H1 (cell line): ENCODE data around the gene LRCH1. TPM values are rescaled to one million over a fixed set of nuclear protein-coding genes. Genes with fewer than 3 reads are reported as not detected.

Source experiments
- BACH1 ChIP-seq: IDR thresholded peaks from 2 replicates; pipeline ENCODE4 v1.6.1; 2012; ENCODE audit warnings: low read length, improper control_type of control experiment
- HDAC6 ChIP-seq: IDR thresholded peaks from one replicate; pipeline ENCODE4 v1.7.1; 2012; ENCODE audit warnings: low read depth, mild to moderate bottlenecking, inconsistent platforms, low read length, moderate library complexity
- RAD21 ChIP-seq, 2 experiments: IDR thresholded peaks in 1 of 2; conservative IDR thresholded peaks in 1 of 2; 2 replicates each; pipeline ENCODE4 v1.6.1; 2011; ENCODE audit warnings: low read depth in 2 of 2, low read length in 2 of 2, improper control_type of control experiment in 1 of 2, inconsistent platforms in 1 of 2, mild to moderate bottlenecking in 1 of 2, moderate library complexity in 1 of 2
- ZNF274 ChIP-seq: IDR thresholded peaks from 2 replicates; pipeline ENCODE4 v1.7.0; 2012; ENCODE audit warnings: low read length, borderline replicate concordance; ENCODE audit errors: extremely low read depth
- polyA plus RNA-seq, 7 experiments: library from polyadenylated mRNA; depleted of rRNA in 3 of 7; stranded (reverse) in 5 of 7; unstranded in 2 of 7; fragments of >200 nt in 5 of 7; fragments of 200-250 nt in 2 of 7; gene quantifications; 1 replicate in 5 of 7; 2 replicates in 1 of 7; 4 replicates in 1 of 7; pipeline versions ENCODE4 v1.2.1 to v1.2.3, GENCODE V29; 2011 to 2013; ENCODE audit warnings: missing spikeins in 2 of 7, mixed read lengths in 2 of 7
- total RNA-seq: library from RNA; stranded (reverse); fragmentation: NEBNext Ultra II Directional; extraction: Animal tissue kit (Norgen Biotek cat#: 25700); gene quantifications from 2 replicates; pipeline ENCODE4 v1.2.1, GENCODE V29; 2021
- TF ChIP-seq, protein P1 (sequence below), 3 experiments: IDR thresholded peaks; 1 replicate in 2 of 3; 2 replicates in 1 of 3; pipeline versions ENCODE4 v1.5.1 to v1.6.1; 2011; ENCODE audit warnings: low read length in 3 of 3, mild to moderate bottlenecking in 3 of 3, inconsistent platforms in 2 of 3, low read depth in 1 of 3, moderate library complexity in 1 of 3; ENCODE audit not compliant: insufficient read depth in 1 of 3; ENCODE audit errors: control extremely low read depth in 1 of 3
- TF ChIP-seq, protein P2 (sequence below): fragments of 300-600 bp; sonication (generic); IDR thresholded peaks from 2 replicates; pipeline ENCODE4 v1.7.1; 2012; ENCODE audit warnings: low read length, moderate library complexity, mild to moderate bottlenecking, inconsistent platforms; ENCODE audit not compliant: insufficient replicate concordance

LRCH1 gene
- total and polyA plus RNA-seq, 2 of the 8 experiments (the other 6 are each of a cell fraction or from before 2014, with no cell fraction given) = 3.0 to 10.1 TPM

- TF ChIP-seq, protein P1, sequence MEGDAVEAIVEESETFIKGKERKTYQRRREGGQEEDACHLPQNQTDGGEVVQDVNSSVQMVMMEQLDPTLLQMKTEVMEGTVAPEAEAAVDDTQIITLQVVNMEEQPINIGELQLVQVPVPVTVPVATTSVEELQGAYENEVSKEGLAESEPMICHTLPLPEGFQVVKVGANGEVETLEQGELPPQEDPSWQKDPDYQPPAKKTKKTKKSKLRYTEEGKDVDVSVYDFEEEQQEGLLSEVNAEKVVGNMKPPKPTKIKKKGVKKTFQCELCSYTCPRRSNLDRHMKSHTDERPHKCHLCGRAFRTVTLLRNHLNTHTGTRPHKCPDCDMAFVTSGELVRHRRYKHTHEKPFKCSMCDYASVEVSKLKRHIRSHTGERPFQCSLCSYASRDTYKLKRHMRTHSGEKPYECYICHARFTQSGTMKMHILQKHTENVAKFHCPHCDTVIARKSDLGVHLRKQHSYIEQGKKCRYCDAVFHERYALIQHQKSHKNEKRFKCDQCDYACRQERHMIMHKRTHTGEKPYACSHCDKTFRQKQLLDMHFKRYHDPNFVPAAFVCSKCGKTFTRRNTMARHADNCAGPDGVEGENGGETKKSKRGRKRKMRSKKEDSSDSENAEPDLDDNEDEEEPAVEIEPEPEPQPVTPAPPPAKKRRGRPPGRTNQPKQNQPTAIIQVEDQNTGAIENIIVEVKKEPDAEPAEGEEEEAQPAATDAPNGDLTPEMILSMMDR (IDR thresholded peaks at IDR 0.05; ENCODE audit: control extremely low read depth in 1 of 3, insufficient read depth in 1 of 3, low read depth in 1 of 3, low read length in 3 of 3) = no peak
- TF ChIP-seq HDAC6 (no peak), BACH1 (no peak), ZNF274 (no peak), RAD21 (IDR thresholded peaks at IDR 0.05 in 1 of 2, conservative IDR thresholded peaks at IDR 0.05 in 1 of 2; ENCODE audit: low read depth in 2 of 2, low read length in 2 of 2) (no peak)
- TF ChIP-seq, protein P2, sequence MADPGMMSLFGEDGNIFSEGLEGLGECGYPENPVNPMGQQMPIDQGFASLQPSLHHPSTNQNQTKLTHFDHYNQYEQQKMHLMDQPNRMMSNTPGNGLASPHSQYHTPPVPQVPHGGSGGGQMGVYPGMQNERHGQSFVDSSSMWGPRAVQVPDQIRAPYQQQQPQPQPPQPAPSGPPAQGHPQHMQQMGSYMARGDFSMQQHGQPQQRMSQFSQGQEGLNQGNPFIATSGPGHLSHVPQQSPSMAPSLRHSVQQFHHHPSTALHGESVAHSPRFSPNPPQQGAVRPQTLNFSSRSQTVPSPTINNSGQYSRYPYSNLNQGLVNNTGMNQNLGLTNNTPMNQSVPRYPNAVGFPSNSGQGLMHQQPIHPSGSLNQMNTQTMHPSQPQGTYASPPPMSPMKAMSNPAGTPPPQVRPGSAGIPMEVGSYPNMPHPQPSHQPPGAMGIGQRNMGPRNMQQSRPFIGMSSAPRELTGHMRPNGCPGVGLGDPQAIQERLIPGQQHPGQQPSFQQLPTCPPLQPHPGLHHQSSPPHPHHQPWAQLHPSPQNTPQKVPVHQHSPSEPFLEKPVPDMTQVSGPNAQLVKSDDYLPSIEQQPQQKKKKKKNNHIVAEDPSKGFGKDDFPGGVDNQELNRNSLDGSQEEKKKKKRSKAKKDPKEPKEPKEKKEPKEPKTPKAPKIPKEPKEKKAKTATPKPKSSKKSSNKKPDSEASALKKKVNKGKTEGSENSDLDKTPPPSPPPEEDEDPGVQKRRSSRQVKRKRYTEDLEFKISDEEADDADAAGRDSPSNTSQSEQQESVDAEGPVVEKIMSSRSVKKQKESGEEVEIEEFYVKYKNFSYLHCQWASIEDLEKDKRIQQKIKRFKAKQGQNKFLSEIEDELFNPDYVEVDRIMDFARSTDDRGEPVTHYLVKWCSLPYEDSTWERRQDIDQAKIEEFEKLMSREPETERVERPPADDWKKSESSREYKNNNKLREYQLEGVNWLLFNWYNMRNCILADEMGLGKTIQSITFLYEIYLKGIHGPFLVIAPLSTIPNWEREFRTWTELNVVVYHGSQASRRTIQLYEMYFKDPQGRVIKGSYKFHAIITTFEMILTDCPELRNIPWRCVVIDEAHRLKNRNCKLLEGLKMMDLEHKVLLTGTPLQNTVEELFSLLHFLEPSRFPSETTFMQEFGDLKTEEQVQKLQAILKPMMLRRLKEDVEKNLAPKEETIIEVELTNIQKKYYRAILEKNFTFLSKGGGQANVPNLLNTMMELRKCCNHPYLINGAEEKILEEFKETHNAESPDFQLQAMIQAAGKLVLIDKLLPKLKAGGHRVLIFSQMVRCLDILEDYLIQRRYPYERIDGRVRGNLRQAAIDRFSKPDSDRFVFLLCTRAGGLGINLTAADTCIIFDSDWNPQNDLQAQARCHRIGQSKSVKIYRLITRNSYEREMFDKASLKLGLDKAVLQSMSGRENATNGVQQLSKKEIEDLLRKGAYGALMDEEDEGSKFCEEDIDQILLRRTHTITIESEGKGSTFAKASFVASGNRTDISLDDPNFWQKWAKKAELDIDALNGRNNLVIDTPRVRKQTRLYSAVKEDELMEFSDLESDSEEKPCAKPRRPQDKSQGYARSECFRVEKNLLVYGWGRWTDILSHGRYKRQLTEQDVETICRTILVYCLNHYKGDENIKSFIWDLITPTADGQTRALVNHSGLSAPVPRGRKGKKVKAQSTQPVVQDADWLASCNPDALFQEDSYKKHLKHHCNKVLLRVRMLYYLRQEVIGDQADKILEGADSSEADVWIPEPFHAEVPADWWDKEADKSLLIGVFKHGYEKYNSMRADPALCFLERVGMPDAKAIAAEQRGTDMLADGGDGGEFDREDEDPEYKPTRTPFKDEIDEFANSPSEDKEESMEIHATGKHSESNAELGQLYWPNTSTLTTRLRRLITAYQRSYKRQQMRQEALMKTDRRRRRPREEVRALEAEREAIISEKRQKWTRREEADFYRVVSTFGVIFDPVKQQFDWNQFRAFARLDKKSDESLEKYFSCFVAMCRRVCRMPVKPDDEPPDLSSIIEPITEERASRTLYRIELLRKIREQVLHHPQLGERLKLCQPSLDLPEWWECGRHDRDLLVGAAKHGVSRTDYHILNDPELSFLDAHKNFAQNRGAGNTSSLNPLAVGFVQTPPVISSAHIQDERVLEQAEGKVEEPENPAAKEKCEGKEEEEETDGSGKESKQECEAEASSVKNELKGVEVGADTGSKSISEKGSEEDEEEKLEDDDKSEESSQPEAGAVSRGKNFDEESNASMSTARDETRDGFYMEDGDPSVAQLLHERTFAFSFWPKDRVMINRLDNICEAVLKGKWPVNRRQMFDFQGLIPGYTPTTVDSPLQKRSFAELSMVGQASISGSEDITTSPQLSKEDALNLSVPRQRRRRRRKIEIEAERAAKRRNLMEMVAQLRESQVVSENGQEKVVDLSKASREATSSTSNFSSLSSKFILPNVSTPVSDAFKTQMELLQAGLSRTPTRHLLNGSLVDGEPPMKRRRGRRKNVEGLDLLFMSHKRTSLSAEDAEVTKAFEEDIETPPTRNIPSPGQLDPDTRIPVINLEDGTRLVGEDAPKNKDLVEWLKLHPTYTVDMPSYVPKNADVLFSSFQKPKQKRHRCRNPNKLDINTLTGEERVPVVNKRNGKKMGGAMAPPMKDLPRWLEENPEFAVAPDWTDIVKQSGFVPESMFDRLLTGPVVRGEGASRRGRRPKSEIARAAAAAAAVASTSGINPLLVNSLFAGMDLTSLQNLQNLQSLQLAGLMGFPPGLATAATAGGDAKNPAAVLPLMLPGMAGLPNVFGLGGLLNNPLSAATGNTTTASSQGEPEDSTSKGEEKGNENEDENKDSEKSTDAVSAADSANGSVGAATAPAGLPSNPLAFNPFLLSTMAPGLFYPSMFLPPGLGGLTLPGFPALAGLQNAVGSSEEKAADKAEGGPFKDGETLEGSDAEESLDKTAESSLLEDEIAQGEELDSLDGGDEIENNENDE = no peak
These were observed 6.7 kb upstream of the LRCH1 start (continued) for GRCh38 chr13:46546084-46546768.
